Measurements from ENCODE around the gene RIOK1.
"Not testable (repeated sequence)": the region's sequence is repeated elsewhere in the genome, so short reads cannot be mapped to it uniquely, and the experiment has no call there.

RIOK1 gene

GRCh38 chr6:7442467-7442866, 52.9 kb downstream of the RIOK1 start:
- no peak for DNase-seq

GRCh38 chr6:7445101-7445500, 55.5 kb downstream of the RIOK1 start:
- DNase-seq = no peak

GRCh38 chr6:7445885-7446461, 56.4 kb downstream of the RIOK1 start:
- DNase-seq = no peak

GRCh38 chr6:7446619-7447325, 57.2 kb downstream of the RIOK1 start:
- DNase-seq = no peak

- no peak for DNase-seq
Observed at GRCh38 chr6:7448232-7448631, 58.6 kb downstream of the RIOK1 start.

- no peak for DNase-seq
Observed at GRCh38 chr6:7449018-7449417, 59.4 kb downstream of the RIOK1 start.

- DNase-seq = no peak
Observed at GRCh38 chr6:7451326-7451725, 61.7 kb downstream of the RIOK1 start.

GRCh38 chr6:7452898-7453297, 63.3 kb downstream of the RIOK1 start:
- no peak for DNase-seq

- DNase-seq = no peak
Observed at GRCh38 chr6:7454696-7455358, 65.2 kb downstream of the RIOK1 start.

- not testable (repeated sequence) for DNase-seq
Observed at GRCh38 chr6:7456302-7456701, 66.7 kb downstream of the RIOK1 start.

- DNase-seq = no peak
Observed at GRCh38 chr6:7461416-7461815, 71.8 kb downstream of the RIOK1 start.

- DNase-seq = no peak
Observed at GRCh38 chr6:7463785-7464184, 74.2 kb downstream of the RIOK1 start.

- no peak for DNase-seq
Observed at GRCh38 chr6:7467007-7467897, 77.6 kb downstream of the RIOK1 start.

Data from GDM1 (cell line).